ENCODE measurements around the gene CIDEB. TPM values are rescaled to one million over a fixed set of nuclear protein-coding genes. Genes with fewer than 3 reads are reported as not detected.
A peak's percentile ranks its signal among the peaks of the same experiment; 100 is the strongest.

Gene CIDEB
- total and polyA plus RNA-seq, 2 of the 13 experiments (the other 11 are each of a cell fraction or from before 2014, with no cell fraction given) = 35.8 to 110 TPM

DNA sequence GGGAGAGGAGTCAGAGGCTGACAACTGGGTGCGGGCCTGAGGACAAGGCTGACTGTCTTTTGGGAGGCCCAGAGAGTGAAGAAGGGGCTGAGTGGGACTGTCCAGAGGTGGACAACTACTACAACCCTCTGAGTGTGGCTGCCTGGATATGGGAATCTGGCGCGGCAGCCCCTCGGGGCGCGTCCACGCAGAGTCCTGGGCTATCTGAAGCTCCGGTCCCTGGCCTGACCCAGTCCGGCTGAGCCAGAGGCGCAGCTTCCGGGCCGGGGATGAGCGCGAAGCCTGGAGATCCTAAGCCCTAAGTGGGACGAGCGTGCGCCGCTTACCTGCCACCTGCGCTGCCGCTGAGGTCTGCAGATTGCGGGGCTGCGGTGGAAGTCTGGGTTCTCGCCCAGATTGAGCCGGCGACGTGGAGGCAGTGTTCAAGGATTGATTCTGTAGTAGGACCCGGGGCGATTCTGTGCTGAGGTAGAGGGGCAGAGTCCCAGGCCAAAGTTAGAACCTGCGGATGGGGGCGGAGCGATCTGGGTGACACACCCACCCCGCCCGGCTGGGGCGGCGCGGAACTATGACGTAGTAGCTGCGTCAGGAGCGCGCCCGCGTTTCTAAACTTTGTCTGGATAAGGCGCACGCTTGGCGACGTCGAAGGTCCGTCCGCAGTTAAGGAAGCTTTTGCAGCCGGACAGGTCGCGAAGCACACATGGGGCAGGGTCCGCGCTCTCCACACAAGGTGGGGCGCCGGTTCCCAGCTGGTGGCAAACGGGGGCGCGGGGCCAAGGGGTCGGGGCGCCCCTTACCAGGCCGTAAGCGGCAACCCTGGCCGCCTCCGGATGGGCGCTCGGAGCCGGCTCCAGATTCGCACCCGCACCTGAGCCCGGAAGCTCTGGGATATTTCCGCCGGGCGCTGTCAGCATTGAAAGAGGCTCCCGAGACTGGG lies 8.3 kb downstream of the CIDEB start, which contains the start of the genes DHRS1 and NOP9 (continued):
- TF ChIP-seq, protein P1, sequence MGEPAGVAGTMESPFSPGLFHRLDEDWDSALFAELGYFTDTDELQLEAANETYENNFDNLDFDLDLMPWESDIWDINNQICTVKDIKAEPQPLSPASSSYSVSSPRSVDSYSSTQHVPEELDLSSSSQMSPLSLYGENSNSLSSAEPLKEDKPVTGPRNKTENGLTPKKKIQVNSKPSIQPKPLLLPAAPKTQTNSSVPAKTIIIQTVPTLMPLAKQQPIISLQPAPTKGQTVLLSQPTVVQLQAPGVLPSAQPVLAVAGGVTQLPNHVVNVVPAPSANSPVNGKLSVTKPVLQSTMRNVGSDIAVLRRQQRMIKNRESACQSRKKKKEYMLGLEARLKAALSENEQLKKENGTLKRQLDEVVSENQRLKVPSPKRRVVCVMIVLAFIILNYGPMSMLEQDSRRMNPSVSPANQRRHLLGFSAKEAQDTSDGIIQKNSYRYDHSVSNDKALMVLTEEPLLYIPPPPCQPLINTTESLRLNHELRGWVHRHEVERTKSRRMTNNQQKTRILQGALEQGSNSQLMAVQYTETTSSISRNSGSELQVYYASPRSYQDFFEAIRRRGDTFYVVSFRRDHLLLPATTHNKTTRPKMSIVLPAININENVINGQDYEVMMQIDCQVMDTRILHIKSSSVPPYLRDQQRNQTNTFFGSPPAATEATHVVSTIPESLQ (CRISPR knock-in tag; conservative IDR thresholded peaks at IDR 0.05) = 0 out of 2 replicates have a peak, but pooled peaks have one; percentile 93
- TF ChIP-seq ZC3H13 (CRISPR knock-in tag; IDR thresholded peaks at IDR 0.05) (no peak), SSRP1 (CRISPR knock-in tag; IDR thresholded peaks at IDR 0.05) (no peak; the same call in 1 of the 2 replicates), GTF3A (CRISPR knock-in tag; conservative IDR thresholded peaks at IDR 0.05) (peak; percentile 95; the same call in 1 of the 2 replicates), SNAPC2 (CRISPR knock-in tag; IDR thresholded peaks at IDR 0.05) (peak; percentile 82; the same call in 1 of the 2 replicates), ZSCAN25 (CRISPR knock-in tag; IDR thresholded peaks at IDR 0.05) (peak; percentile 86)
- TF ChIP-seq, protein P2, sequence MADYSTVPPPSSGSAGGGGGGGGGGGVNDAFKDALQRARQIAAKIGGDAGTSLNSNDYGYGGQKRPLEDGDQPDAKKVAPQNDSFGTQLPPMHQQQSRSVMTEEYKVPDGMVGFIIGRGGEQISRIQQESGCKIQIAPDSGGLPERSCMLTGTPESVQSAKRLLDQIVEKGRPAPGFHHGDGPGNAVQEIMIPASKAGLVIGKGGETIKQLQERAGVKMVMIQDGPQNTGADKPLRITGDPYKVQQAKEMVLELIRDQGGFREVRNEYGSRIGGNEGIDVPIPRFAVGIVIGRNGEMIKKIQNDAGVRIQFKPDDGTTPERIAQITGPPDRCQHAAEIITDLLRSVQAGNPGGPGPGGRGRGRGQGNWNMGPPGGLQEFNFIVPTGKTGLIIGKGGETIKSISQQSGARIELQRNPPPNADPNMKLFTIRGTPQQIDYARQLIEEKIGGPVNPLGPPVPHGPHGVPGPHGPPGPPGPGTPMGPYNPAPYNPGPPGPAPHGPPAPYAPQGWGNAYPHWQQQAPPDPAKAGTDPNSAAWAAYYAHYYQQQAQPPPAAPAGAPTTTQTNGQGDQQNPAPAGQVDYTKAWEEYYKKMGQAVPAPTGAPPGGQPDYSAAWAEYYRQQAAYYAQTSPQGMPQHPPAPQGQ (CRISPR knock-in tag; IDR thresholded peaks at IDR 0.05; ENCODE audit: borderline replicate concordance) = peak; percentile 97
- TF ChIP-seq, protein P3, sequence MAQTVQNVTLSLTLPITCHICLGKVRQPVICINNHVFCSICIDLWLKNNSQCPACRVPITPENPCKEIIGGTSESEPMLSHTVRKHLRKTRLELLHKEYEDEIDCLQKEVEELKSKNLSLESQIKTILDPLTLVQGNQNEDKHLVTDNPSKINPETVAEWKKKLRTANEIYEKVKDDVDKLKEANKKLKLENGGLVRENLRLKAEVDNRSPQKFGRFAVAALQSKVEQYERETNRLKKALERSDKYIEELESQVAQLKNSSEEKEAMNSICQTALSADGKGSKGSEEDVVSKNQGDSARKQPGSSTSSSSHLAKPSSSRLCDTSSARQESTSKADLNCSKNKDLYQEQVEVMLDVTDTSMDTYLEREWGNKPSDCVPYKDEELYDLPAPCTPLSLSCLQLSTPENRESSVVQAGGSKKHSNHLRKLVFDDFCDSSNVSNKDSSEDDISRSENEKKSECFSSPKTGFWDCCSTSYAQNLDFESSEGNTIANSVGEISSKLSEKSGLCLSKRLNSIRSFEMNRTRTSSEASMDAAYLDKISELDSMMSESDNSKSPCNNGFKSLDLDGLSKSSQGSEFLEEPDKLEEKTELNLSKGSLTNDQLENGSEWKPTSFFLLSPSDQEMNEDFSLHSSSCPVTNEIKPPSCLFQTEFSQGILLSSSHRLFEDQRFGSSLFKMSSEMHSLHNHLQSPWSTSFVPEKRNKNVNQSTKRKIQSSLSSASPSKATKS (CRISPR knock-in tag; IDR thresholded peaks at IDR 0.05) = 0 out of 2 replicates have a peak, but pooled peaks have one; percentile 60
- TF ChIP-seq, protein P4, sequence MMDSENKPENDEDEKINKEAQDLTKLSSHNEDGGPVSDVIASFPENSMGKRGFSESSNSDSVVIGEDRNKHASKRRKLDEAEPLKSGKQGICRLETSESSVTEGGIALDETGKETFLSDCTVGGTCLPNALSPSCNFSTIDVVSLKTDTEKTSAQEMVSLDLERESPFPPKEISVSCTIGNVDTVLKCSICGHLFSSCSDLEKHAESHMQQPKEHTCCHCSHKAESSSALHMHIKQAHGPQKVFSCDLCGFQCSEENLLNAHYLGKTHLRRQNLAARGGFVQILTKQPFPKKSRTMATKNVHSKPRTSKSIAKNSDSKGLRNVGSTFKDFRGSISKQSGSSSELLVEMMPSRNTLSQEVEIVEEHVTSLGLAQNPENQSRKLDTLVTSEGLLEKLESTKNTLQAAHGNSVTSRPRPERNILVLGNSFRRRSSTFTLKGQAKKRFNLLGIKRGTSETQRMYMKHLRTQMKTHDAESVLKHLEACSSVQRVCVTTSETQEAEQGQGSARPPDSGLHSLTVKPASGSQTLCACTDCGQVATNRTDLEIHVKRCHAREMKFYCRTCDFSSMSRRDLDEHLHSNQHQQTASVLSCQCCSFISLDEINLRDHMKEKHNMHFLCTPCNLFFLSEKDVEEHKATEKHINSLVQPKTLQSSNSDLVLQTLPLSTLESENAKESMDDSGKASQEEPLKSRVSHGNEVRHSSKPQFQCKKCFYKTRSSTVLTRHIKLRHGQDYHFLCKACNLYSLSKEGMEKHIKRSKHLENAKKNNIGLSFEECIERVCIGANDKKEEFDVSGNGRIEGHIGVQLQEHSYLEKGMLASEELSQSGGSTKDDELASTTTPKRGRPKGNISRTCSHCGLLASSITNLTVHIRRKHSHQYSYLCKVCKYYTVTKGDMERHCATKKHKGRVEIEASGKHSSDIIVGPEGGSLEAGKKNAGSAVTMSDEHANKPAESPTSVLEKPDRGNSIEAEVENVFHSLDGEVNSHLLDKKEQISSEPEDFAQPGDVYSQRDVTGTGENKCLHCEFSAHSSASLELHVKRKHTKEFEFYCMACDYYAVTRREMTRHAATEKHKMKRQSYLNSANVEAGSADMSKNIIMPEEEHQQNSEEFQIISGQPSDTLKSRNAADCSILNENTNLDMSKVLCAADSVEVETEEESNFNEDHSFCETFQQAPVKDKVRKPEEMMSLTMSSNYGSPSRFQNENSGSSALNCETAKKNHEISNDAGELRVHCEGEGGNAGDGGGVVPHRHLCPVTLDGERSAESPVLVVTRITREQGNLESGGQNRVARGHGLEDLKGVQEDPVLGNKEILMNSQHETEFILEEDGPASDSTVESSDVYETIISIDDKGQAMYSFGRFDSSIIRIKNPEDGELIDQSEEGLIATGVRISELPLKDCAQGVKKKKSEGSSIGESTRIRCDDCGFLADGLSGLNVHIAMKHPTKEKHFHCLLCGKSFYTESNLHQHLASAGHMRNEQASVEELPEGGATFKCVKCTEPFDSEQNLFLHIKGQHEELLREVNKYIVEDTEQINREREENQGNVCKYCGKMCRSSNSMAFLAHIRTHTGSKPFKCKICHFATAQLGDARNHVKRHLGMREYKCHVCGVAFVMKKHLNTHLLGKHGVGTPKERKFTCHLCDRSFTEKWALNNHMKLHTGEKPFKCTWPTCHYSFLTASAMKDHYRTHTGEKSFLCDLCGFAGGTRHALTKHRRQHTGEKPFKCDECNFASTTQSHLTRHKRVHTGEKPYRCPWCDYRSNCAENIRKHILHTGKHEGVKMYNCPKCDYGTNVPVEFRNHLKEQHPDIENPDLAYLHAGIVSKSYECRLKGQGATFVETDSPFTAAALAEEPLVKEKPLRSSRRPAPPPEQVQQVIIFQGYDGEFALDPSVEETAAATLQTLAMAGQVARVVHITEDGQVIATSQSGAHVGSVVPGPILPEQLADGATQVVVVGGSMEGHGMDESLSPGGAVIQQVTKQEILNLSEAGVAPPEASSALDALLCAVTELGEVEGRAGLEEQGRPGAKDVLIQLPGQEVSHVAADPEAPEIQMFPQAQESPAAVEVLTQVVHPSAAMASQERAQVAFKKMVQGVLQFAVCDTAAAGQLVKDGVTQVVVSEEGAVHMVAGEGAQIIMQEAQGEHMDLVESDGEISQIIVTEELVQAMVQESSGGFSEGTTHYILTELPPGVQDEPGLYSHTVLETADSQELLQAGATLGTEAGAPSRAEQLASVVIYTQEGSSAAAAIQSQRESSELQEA (CRISPR knock-in tag; IDR thresholded peaks at IDR 0.05; ENCODE audit: not compliant biosample characterization) = peak; percentile 99
- TF ChIP-seq, protein P5, sequence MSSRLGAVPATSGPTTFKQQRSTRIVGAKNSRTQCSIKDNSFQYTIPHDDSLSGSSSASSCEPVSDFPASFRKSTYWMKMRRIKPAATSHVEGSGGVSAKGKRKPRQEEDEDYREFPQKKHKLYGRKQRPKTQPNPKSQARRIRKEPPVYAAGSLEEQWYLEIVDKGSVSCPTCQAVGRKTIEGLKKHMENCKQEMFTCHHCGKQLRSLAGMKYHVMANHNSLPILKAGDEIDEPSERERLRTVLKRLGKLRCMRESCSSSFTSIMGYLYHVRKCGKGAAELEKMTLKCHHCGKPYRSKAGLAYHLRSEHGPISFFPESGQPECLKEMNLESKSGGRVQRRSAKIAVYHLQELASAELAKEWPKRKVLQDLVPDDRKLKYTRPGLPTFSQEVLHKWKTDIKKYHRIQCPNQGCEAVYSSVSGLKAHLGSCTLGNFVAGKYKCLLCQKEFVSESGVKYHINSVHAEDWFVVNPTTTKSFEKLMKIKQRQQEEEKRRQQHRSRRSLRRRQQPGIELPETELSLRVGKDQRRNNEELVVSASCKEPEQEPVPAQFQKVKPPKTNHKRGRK (CRISPR knock-in tag; IDR thresholded peaks at IDR 0.05) = peak; percentile 88; the same call in 1 of the 2 replicates

Data from HepG2 (cell line).